Ovary (tissue), 9 donors: ENCODE results near the gene PTEN. TPM values are rescaled to one million over a fixed set of nuclear protein-coding genes. Genes with fewer than 3 reads are reported as not detected.

Experiments
- DNase-seq, 5 donors: peaks; one replicate each; pipeline ENCODE4 v3.0.0-alpha.2; 2019 to 2020
- H3K27ac ChIP-seq, 2 donors: fragments of 200-600 bp; one replicate each; pipeline versions ENCODE4 v1.5.1 to v1.8.0; 2019 to 2022
- H3K27me3 ChIP-seq: fragments of 200-600 bp; one replicate; pipeline ENCODE4 v1.8.0; 2022
- H3K36me3 ChIP-seq: fragments of 200-600 bp; sonication (generic); one replicate; pipeline ENCODE4 v1.5.1; 2019
- H3K4me1 ChIP-seq: one replicate; pipeline ENCODE4 v1.8.1; 2013; ENCODE audit warnings: mild to moderate bottlenecking, moderate library complexity; ENCODE audit not compliant: insufficient read depth
- H3K4me3 ChIP-seq: fragments of 200-600 bp; sonication (generic); one replicate; pipeline ENCODE4 v1.5.1; 2017
- H3K9me3 ChIP-seq, 2 donors: fragments of 200-600 bp in 1 of 2; sonication (generic) in 1 of 2; one replicate each; pipeline versions ENCODE4 v1.5.1 to v1.8.1; 2013 to 2019; ENCODE audit warnings: mild to moderate bottlenecking in 1 of 2, moderate library complexity in 1 of 2
- EP300 ChIP-seq: sonication (generic); formaldehyde crosslinking; IDR thresholded peaks from one replicate; pipeline ENCODE4 v1.6.1; 2017; ENCODE audit warnings: antibody characterized with exemption
- POLR2A ChIP-seq: fragments of 450-650 bp; IDR thresholded peaks from one replicate; pipeline ENCODE4 v1.6.1; 2017; ENCODE audit warnings: antibody characterized with exemption, mild to moderate bottlenecking, moderate library complexity
- WGBS, 3 donors: extraction: QIAGEN DNeasy Blood & Tissue Kit in 1 of 3; methylation state at CpG; one replicate each; pipeline versions ENCODE4 v1.1.5 to v1.1.7; 2013 to 2017; 5-methylcytosine and 5-hydroxymethylcytosine counted together
- intact Hi-C, 4 donors: fragments of 100-400 bp; cut with DNase I; formaldehyde crosslinking; loops; one replicate each; pipeline versions ENCODE4 v1.11.0 to v1.15.1; 2022 to 2023
- polyA plus RNA-seq, 2 donors: library from polyadenylated mRNA; stranded (reverse); fragments of 200-250 nt in 1 of 2; fragments of 350-450 nt in 1 of 2; fragmentation: Illumina TruSeq in 1 of 2; extraction: RNeasy Lipid Tissue Mini Kit (QIAGEN cat#74804) in 1 of 2; gene quantifications; one replicate each; pipeline ENCODE4 v1.2.3, GENCODE V29; 2013 to 2014
- total RNA-seq, 7 donors: library from RNA; depleted of rRNA in 2 of 7; stranded (reverse); fragments of >200 nt in 2 of 7; fragmentation: NEBNext Ultra II Directional in 3 of 7; extraction: Animal tissue kit (Norgen Biotek cat#: 25700) in 3 of 7; gene quantifications; one replicate each; pipeline versions ENCODE4 v1.1.0 to v1.2.4, GENCODE V29; 2016 to 2023
- TF ChIP-seq, protein P1 (sequence below), 3 donors: fragments of 450-650 bp in 2 of 3; fragments of 200-600 bp in 1 of 3; IDR thresholded peaks; one replicate each; pipeline versions ENCODE4 v1.5.1 to v1.8.0; 2016 to 2022; ENCODE audit warnings: antibody characterized with exemption in 3 of 3, mild to moderate bottlenecking in 1 of 3
- donor health status: DM: no; HTN: no; CAD: no; lungs with moderate emphysema.
- donor health status: DM: no; HTN: no; CAD: no.
- donor health status: Bipolar disorder and iron deficiency.
- donor health status: DM: yes; HTN: yes; CAD: no.
- donor health status: DM: no; HTN: no; CAD: no.
- donor health status: DM: yes; HTN: yes; CAD: no.

The PTEN gene
- total and polyA plus RNA-seq, 9 donors, result 23.7 to 182 (median 84.7) TPM

- intact Hi-C loops, result no loop called here
- Histone ChIP-seq H3K4me3 (no peak overlapping the region), H3K36me3 (no peaks in the 10 kb centered on the region), H3K27me3 (no peaks in the 10 kb centered on the region), H3K4me1 (peaks cover 6% of the 10 kb centered on the region), H3K9me3 (no peaks in the 10 kb centered on the region), H3K27ac (no peak overlapping the region)
- 49% methylated on average over 3 of the region's 3 CpGs for WGBS, 3 donors
- no peak for DNase-seq
- TF ChIP-seq EP300, result no peak
- TF ChIP-seq, protein P1, sequence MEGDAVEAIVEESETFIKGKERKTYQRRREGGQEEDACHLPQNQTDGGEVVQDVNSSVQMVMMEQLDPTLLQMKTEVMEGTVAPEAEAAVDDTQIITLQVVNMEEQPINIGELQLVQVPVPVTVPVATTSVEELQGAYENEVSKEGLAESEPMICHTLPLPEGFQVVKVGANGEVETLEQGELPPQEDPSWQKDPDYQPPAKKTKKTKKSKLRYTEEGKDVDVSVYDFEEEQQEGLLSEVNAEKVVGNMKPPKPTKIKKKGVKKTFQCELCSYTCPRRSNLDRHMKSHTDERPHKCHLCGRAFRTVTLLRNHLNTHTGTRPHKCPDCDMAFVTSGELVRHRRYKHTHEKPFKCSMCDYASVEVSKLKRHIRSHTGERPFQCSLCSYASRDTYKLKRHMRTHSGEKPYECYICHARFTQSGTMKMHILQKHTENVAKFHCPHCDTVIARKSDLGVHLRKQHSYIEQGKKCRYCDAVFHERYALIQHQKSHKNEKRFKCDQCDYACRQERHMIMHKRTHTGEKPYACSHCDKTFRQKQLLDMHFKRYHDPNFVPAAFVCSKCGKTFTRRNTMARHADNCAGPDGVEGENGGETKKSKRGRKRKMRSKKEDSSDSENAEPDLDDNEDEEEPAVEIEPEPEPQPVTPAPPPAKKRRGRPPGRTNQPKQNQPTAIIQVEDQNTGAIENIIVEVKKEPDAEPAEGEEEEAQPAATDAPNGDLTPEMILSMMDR (IDR thresholded peaks at IDR 0.05), result no peak
- no peak for TF ChIP-seq POLR2A
These were observed 54.9 kb downstream of the PTEN start for GRCh38 chr10:87918254-87918859.

GRCh38 chr10:87920538-87920937, 57.1 kb downstream of the PTEN start:
- H3K9me3 ChIP-seq, result no peaks in the 10 kb centered on the region
- H3K27me3 ChIP-seq, result no peaks in the 10 kb centered on the region
- no peak overlapping the region for H3K27ac ChIP-seq
- WGBS, 3 donors, result 99% methylated on average over 4 of the region's 4 CpGs
- DNase-seq, result no peak
- no peaks in the 10 kb centered on the region for H3K36me3 ChIP-seq
- TF ChIP-seq POLR2A (no peak), EP300 (no peak)
- TF ChIP-seq, protein P1 (IDR thresholded peaks at IDR 0.05), result no peak
- peaks cover 6% of the 10 kb centered on the region for H3K4me1 ChIP-seq
- no peak overlapping the region for H3K4me3 ChIP-seq
- intact Hi-C loops, result no loop called here

DNA sequence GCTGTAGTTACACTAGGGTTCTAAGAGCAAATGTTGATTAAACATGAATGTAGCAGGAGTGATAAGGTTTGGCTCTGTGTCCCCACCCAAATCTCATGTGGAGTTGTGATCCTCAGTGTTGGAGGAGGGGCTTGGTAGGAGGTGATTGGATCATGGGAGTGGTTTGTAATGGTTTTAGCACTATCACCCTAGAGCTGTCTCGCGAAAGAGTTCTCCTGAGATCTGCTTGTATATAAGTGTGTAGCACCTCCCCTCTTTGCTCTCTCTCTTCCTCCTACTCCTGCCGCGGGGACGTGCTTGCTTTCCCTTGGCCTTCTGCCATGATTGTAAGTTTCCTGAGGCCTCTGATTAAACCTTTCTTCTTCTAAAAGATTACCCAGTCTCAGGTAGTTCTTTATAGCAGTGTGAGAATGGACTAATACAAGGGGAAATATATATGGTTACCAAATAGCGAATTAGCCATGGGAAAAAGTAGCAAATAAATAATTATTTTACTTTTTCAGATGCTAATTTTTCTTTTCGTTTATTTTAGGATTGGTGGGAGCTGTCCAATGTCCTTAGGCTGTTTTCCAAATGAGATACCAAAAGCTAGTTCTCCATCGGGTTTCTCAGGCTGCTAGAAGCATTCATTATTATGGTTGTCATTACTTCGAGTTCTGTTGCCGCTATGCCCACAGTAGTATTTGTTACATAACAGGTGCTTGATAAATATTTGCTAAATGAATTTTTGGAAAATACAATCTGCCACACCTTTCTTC, 58.7 kb downstream of the PTEN start:
- Histone ChIP-seq H3K27me3 (no peaks in the 10 kb centered on the region), H3K4me3 (no peak overlapping the region), H3K36me3 (no peaks in the 10 kb centered on the region), H3K4me1 (peaks cover 9% of the 10 kb centered on the region), H3K9me3 (no peaks in the 10 kb centered on the region), H3K27ac (no peak overlapping the region)
- TF ChIP-seq, protein P1 (IDR thresholded peaks at IDR 0.05), result no peak
- TF ChIP-seq EP300, result no peak
- TF ChIP-seq POLR2A, result no peak
- DNase-seq, result no peak
- intact Hi-C loops, result no loop called here
- 51 to 57% (median 53%) methylated on average over 10 of the region's 10 CpGs for WGBS, 3 donors

GRCh38 chr10:87923233-87923632, 59.8 kb downstream of the PTEN start:
- DNase-seq, result no peak
- intact Hi-C loops, result no loop called here
- no peak overlapping the region for H3K4me3 ChIP-seq
- no peaks in the 10 kb centered on the region for H3K27me3 ChIP-seq
- TF ChIP-seq EP300, result no peak
- TF ChIP-seq, protein P1 (IDR thresholded peaks at IDR 0.05), result no peak
- no peak for TF ChIP-seq POLR2A
- 94 to 100% (median 98%) methylated on average over 4 of the region's 4 CpGs for WGBS, 3 donors
- peaks cover 10% of the 10 kb centered on the region for H3K4me1 ChIP-seq
- H3K9me3 ChIP-seq, result no peaks in the 10 kb centered on the region
- H3K27ac ChIP-seq, result no peak overlapping the region
- no peaks in the 10 kb centered on the region for H3K36me3 ChIP-seq
